ENCODE results near the gene TMEM163.

The TMEM163 gene

GRCh38 chr2:134448650-134449049 is 270.1 kb downstream of the TMEM163 start:
- DNase-seq (ENCODE audit: extremely low spot score) = no peak
- POLR2A ChIA-PET = no interaction called here
- CTCF ChIA-PET = interaction anchor here (0.6 kb wide), 1 partner anchor 478 kb away, joined by 3 read pairs; no protein-coding TSS in a partner anchor
- TF ChIP-seq SUZ12 (IDR thresholded peaks at IDR 0.05) (no peak), L3MBTL2 (conservative IDR thresholded peaks at IDR 0.05) (no peak), ELF4 (IDR thresholded peaks at IDR 0.05) (no peak), ARNT (IDR thresholded peaks at IDR 0.05) (no peak), FOXM1 (IDR thresholded peaks at IDR 0.05; ENCODE audit: borderline replicate concordance) (no peak), PKNOX1 (IDR thresholded peaks at IDR 0.05) (no peak), FOXA1 (IDR thresholded peaks at IDR 0.05) (no peak), FOXK2 (IDR thresholded peaks at IDR 0.05) (no peak), SP1 (IDR thresholded peaks at IDR 0.05) (no peak), BHLHE40 (IDR thresholded peaks at IDR 0.05; ENCODE audit: borderline replicate concordance) (no peak), HDGF (IDR thresholded peaks at IDR 0.05; ENCODE audit: borderline replicate concordance) (no peak), NFRKB (IDR thresholded peaks at IDR 0.05) (no peak), ZNF384 (IDR thresholded peaks at IDR 0.05) (no peak), LEF1 (IDR thresholded peaks at IDR 0.05; ENCODE audit: borderline replicate concordance) (no peak), TARDBP (IDR thresholded peaks at IDR 0.05) (no peak), CTBP1 (IDR thresholded peaks at IDR 0.05; ENCODE audit: borderline replicate concordance) (no peak)

GRCh38 chr2:134447669-134448068 is 271.1 kb downstream of the TMEM163 start:
- CTCF ChIA-PET = no interaction called here
- TF ChIP-seq FOXA1 (IDR thresholded peaks at IDR 0.05) = no peak
- TF ChIP-seq BHLHE40 (IDR thresholded peaks at IDR 0.05; ENCODE audit: borderline replicate concordance) = no peak
- no peak for TF ChIP-seq PKNOX1 (IDR thresholded peaks at IDR 0.05)
- no peak for TF ChIP-seq L3MBTL2 (conservative IDR thresholded peaks at IDR 0.05)
- no peak for TF ChIP-seq FOXK2 (IDR thresholded peaks at IDR 0.05)
- no peak for TF ChIP-seq ELF4 (IDR thresholded peaks at IDR 0.05)
- no peak for TF ChIP-seq HDGF (IDR thresholded peaks at IDR 0.05; ENCODE audit: borderline replicate concordance)
- no peak for TF ChIP-seq SUZ12 (IDR thresholded peaks at IDR 0.05)
- TF ChIP-seq ZNF384 (IDR thresholded peaks at IDR 0.05) = no peak
- no peak for TF ChIP-seq FOXM1 (IDR thresholded peaks at IDR 0.05; ENCODE audit: borderline replicate concordance)
- no peak for TF ChIP-seq ARNT (IDR thresholded peaks at IDR 0.05)
- TF ChIP-seq CTBP1 (IDR thresholded peaks at IDR 0.05; ENCODE audit: borderline replicate concordance) = no peak
- no peak for TF ChIP-seq TARDBP (IDR thresholded peaks at IDR 0.05)
- TF ChIP-seq NFRKB (IDR thresholded peaks at IDR 0.05) = no peak
- no peak for TF ChIP-seq SP1 (IDR thresholded peaks at IDR 0.05)
- no peak for TF ChIP-seq LEF1 (IDR thresholded peaks at IDR 0.05; ENCODE audit: borderline replicate concordance)
- no peak for DNase-seq (ENCODE audit: extremely low spot score)
- POLR2A ChIA-PET = no interaction called here

- TF ChIP-seq SUZ12 (IDR thresholded peaks at IDR 0.05) = no peak
- TF ChIP-seq BHLHE40 (IDR thresholded peaks at IDR 0.05; ENCODE audit: borderline replicate concordance) = no peak
- TF ChIP-seq ZNF384 (IDR thresholded peaks at IDR 0.05) = no peak
- TF ChIP-seq FOXM1 (IDR thresholded peaks at IDR 0.05; ENCODE audit: borderline replicate concordance) = no peak
- no peak for TF ChIP-seq NFRKB (IDR thresholded peaks at IDR 0.05)
- TF ChIP-seq SP1 (IDR thresholded peaks at IDR 0.05) = no peak
- TF ChIP-seq TARDBP (IDR thresholded peaks at IDR 0.05) = no peak
- no peak for TF ChIP-seq FOXA1 (IDR thresholded peaks at IDR 0.05)
- no peak for TF ChIP-seq ARNT (IDR thresholded peaks at IDR 0.05)
- no peak for TF ChIP-seq CTBP1 (IDR thresholded peaks at IDR 0.05; ENCODE audit: borderline replicate concordance)
- no peak for TF ChIP-seq PKNOX1 (IDR thresholded peaks at IDR 0.05)
- POLR2A ChIA-PET = no interaction called here
- CTCF ChIA-PET = no interaction called here
- DNase-seq (ENCODE audit: extremely low spot score) = no peak
Observed at GRCh38 chr2:134446383-134447017, 272.3 kb downstream of the TMEM163 start.

- TF ChIP-seq FOXK2 (IDR thresholded peaks at IDR 0.05) (no peak), CTBP1 (IDR thresholded peaks at IDR 0.05; ENCODE audit: borderline replicate concordance) (no peak), HDGF (IDR thresholded peaks at IDR 0.05; ENCODE audit: borderline replicate concordance) (no peak), ARNT (IDR thresholded peaks at IDR 0.05) (no peak), SP1 (IDR thresholded peaks at IDR 0.05) (no peak), LEF1 (IDR thresholded peaks at IDR 0.05; ENCODE audit: borderline replicate concordance) (no peak), BHLHE40 (IDR thresholded peaks at IDR 0.05; ENCODE audit: borderline replicate concordance) (no peak), FOXM1 (IDR thresholded peaks at IDR 0.05; ENCODE audit: borderline replicate concordance) (no peak)
- DNase-seq (ENCODE audit: extremely low spot score) = no peak
- ChIA-PET POLR2A (no interaction called here), CTCF (no interaction called here)
Observed at GRCh38 chr2:134445985-134446382, 272.8 kb downstream of the TMEM163 start.

- CTCF ChIA-PET = no interaction called here
- POLR2A ChIA-PET = no interaction called here
- DNase-seq (ENCODE audit: extremely low spot score) = no peak
- TF ChIP-seq CTBP1 (IDR thresholded peaks at IDR 0.05; ENCODE audit: borderline replicate concordance) (no peak), FOXK2 (IDR thresholded peaks at IDR 0.05) (no peak), LEF1 (IDR thresholded peaks at IDR 0.05; ENCODE audit: borderline replicate concordance) (no peak), SP1 (IDR thresholded peaks at IDR 0.05) (no peak), BHLHE40 (IDR thresholded peaks at IDR 0.05; ENCODE audit: borderline replicate concordance) (no peak), ZNF384 (IDR thresholded peaks at IDR 0.05) (no peak), ARNT (IDR thresholded peaks at IDR 0.05) (no peak)
Observed at GRCh38 chr2:134445116-134445515, 273.7 kb downstream of the TMEM163 start.

GRCh38 chr2:134443814-134444480 is 274.9 kb downstream of the TMEM163 start:
- POLR2A ChIA-PET = no interaction called here

More at GRCh38 chr2:134443814-134444480, 274.9 kb downstream of the TMEM163 start:
- no peak for DNase-seq (ENCODE audit: extremely low spot score)
- TF ChIP-seq SUZ12 (IDR thresholded peaks at IDR 0.05) (no peak), FOXA1 (IDR thresholded peaks at IDR 0.05) (no peak), ZNF384 (IDR thresholded peaks at IDR 0.05) (no peak), FOXM1 (IDR thresholded peaks at IDR 0.05; ENCODE audit: borderline replicate concordance) (no peak), SP1 (IDR thresholded peaks at IDR 0.05) (no peak), PKNOX1 (IDR thresholded peaks at IDR 0.05) (no peak), BHLHE40 (IDR thresholded peaks at IDR 0.05; ENCODE audit: borderline replicate concordance) (no peak), TARDBP (IDR thresholded peaks at IDR 0.05) (no peak), CTBP1 (IDR thresholded peaks at IDR 0.05; ENCODE audit: borderline replicate concordance) (no peak), FOXK2 (IDR thresholded peaks at IDR 0.05) (no peak), LEF1 (IDR thresholded peaks at IDR 0.05; ENCODE audit: borderline replicate concordance) (no peak), NFRKB (IDR thresholded peaks at IDR 0.05) (no peak), L3MBTL2 (conservative IDR thresholded peaks at IDR 0.05) (no peak), HDGF (IDR thresholded peaks at IDR 0.05; ENCODE audit: borderline replicate concordance) (no peak), ARNT (IDR thresholded peaks at IDR 0.05) (no peak), ELF4 (IDR thresholded peaks at IDR 0.05) (no peak)
- CTCF ChIA-PET = no interaction called here

Data from HEK293T (cell line).